Measurements from ENCODE around the gene CRCP. TPM values are rescaled to one million over a fixed set of nuclear protein-coding genes. Genes with fewer than 3 reads are reported as not detected.

CRCP gene
- total RNA-seq, 1 donor: 53.1 TPM

GRCh38 chr7:66078067-66078466, 36.6 kb upstream of the CRCP start:
- no peak for TF ChIP-seq CTCF (IDR thresholded peaks at IDR 0.05; ENCODE audit: insufficient read depth, low read depth, low read length)
- no peak for DNase-seq (ENCODE audit: low read depth)
- H3K4me3 ChIP-seq (ENCODE audit: low read depth, low read length): no peak overlapping the region

- no peak for DNase-seq (ENCODE audit: low read depth)
- TF ChIP-seq CTCF (IDR thresholded peaks at IDR 0.05; ENCODE audit: insufficient read depth, low read depth, low read length): no peak
- H3K4me3 ChIP-seq (ENCODE audit: low read depth, low read length): no peak overlapping the region
Observed at GRCh38 chr7:66082083-66082482, 32.6 kb upstream of the CRCP start.

- TF ChIP-seq CTCF (IDR thresholded peaks at IDR 0.05; ENCODE audit: insufficient read depth, low read depth, low read length): no peak
- H3K4me3 ChIP-seq (ENCODE audit: low read depth, low read length): no peak overlapping the region
- no peak for DNase-seq (ENCODE audit: low read depth)
Observed at GRCh38 chr7:66082886-66083415, 31.7 kb upstream of the CRCP start.

GRCh38 chr7:66083677-66084076, 31.0 kb upstream of the CRCP start:
- DNase-seq (ENCODE audit: low read depth): no peak
- peak; percentile 10 for TF ChIP-seq CTCF (IDR thresholded peaks at IDR 0.05; ENCODE audit: insufficient read depth, low read depth, low read length)
- H3K4me3 ChIP-seq (ENCODE audit: low read depth, low read length): no peak overlapping the region

- DNase-seq (ENCODE audit: low read depth): no peak
- no peak for TF ChIP-seq CTCF (IDR thresholded peaks at IDR 0.05; ENCODE audit: insufficient read depth, low read depth, low read length)
- no peak overlapping the region for H3K4me3 ChIP-seq (ENCODE audit: low read depth, low read length)
Observed at GRCh38 chr7:66088861-66089838, 25.5 kb upstream of the CRCP start.

- no peak overlapping the region for H3K4me3 ChIP-seq (ENCODE audit: low read depth, low read length)
- DNase-seq (ENCODE audit: low read depth): no peak
- no peak for TF ChIP-seq CTCF (IDR thresholded peaks at IDR 0.05; ENCODE audit: insufficient read depth, low read depth, low read length)
Observed at GRCh38 chr7:66092654-66093053, 22.0 kb upstream of the CRCP start.

Measured in fibroblast of villous mesenchyme (primary cell).